Adipocyte (in vitro differentiated cells): Measurements from ENCODE around the gene IRF6.
A peak's percentile ranks its signal among the peaks of the same experiment; 100 is the strongest.

Experiments used
- DNase-seq: peaks from one replicate; pipeline ENCODE4 v3.0.0-alpha.2; 2015; ENCODE audit warnings: low read depth
- H3K27me3 ChIP-seq: replicated peaks from 2 replicates; pipeline ENCODE4 v1.7.0; 2013; ENCODE audit warnings: mild to moderate bottlenecking, low read length, moderate library complexity; ENCODE audit not compliant: control insufficient read depth, insufficient read depth
- H3K36me3 ChIP-seq: 2 replicates; pipeline ENCODE4 v1.7.0; 2013; ENCODE audit warnings: low read length, mild to moderate bottlenecking, moderate library complexity; ENCODE audit not compliant: control insufficient read depth, insufficient read depth, severe bottlenecking
- H3K4me1 ChIP-seq: 2 replicates; pipeline ENCODE4 v1.7.0; 2013; ENCODE audit warnings: mild to moderate bottlenecking, low read length, moderate library complexity; ENCODE audit not compliant: control insufficient read depth, insufficient read depth
- H3K4me3 ChIP-seq: 2 replicates; pipeline ENCODE4 v1.7.0; 2013; ENCODE audit warnings: mild to moderate bottlenecking, low read length, moderate library complexity
- H3K9ac ChIP-seq: 2 replicates; pipeline ENCODE4 v1.7.0; 2013; ENCODE audit warnings: mild to moderate bottlenecking, low read length, moderate library complexity
- H3K9me3 ChIP-seq: 2 replicates; pipeline ENCODE4 v1.7.0; 2013; ENCODE audit warnings: mild to moderate bottlenecking, low read length, moderate library complexity; ENCODE audit not compliant: control insufficient read depth

Gene IRF6

DNA sequence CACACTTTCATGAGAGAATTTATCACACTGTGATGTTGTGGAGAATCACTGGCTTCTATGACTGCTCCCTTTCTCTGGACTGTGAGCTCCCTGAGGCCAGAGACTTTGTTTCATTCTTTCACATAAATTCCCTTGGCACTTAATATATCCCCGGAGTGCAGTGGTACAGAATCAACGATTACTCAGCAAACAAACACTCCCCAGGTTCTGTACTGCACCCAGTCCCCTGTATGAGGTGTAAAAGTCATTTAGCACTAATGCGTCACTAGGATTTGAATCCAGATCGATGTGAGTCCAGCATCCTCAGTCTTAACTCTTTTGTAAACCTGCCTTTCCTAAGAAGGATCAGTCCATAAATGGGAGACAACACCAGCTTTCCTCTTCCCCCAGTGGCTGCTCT, 15.0 kb upstream of the IRF6 start:
- H3K4me1 ChIP-seq, result peaks cover 23% of the 10 kb centered on the region
- H3K9ac ChIP-seq, result no peak overlapping the region
- DNase-seq, result no peak
- H3K4me3 ChIP-seq, result no peak overlapping the region
- H3K9me3 ChIP-seq, result no peaks in the 10 kb centered on the region
- no peaks in the 10 kb centered on the region for H3K27me3 ChIP-seq
- no peaks in the 10 kb centered on the region for H3K36me3 ChIP-seq

GRCh38 chr1:209819058-209819457, 13.1 kb upstream of the IRF6 start:
- no peak overlapping the region for H3K4me3 ChIP-seq
- H3K9ac ChIP-seq, result no peak overlapping the region
- DNase-seq, result no peak
- H3K4me1 ChIP-seq, result peaks cover 29% of the 10 kb centered on the region
- H3K9me3 ChIP-seq, result no peaks in the 10 kb centered on the region
- H3K27me3 ChIP-seq, result no peaks in the 10 kb centered on the region
- H3K36me3 ChIP-seq, result no peaks in the 10 kb centered on the region

DNA sequence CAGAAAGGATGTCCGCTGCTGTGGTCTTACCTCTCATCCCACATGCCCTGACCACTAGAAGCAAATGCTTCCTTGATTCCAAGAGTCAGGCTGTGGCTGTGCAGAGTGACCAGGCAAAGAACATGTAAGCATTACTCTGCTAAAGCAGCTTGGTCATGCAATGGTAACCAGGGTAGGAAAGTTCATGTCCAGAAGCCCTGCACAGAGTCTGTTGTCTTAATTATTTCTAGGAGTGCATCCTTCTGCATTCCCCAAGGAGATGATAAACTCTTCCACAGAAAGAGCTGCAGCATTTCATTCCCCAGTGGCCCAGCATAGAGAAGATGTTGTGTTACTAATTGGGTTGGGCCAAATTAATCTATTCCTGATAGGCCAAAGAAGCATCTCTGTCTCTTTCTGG, 11.7 kb upstream of the IRF6 start:
- H3K36me3 ChIP-seq, result no peaks in the 10 kb centered on the region
- peaks cover 20% of the 10 kb centered on the region for H3K4me1 ChIP-seq
- H3K27me3 ChIP-seq, result no peaks in the 10 kb centered on the region
- no peak overlapping the region for H3K9ac ChIP-seq
- no peaks in the 10 kb centered on the region for H3K9me3 ChIP-seq
- H3K4me3 ChIP-seq, result no peak overlapping the region
- DNase-seq, result no peak

DNA sequence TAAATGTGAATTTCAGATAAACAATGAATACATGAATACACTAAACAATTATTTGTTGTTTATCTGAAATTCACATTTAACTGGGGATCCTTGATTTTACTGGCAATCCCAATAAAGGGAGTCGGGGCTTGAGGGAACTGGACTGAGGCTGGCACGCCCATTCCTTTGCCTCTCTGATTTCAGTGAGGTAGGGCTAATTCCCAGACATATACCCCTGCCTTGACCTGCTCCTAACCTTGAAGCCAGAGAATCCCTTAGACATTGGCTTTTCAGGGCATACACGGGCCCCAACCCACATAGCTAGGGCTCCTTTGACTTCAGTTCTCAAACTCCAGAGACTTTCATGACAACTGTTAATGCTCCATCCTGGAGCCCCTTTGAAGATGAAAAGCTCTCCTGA, 11.0 kb upstream of the IRF6 start:
- no peak overlapping the region for H3K4me3 ChIP-seq
- H3K9ac ChIP-seq, result no peak overlapping the region
- H3K9me3 ChIP-seq, result no peaks in the 10 kb centered on the region
- no peak for DNase-seq
- no peaks in the 10 kb centered on the region for H3K36me3 ChIP-seq
- H3K27me3 ChIP-seq, result no peaks in the 10 kb centered on the region
- H3K4me1 ChIP-seq, result peaks cover 19% of the 10 kb centered on the region

DNA sequence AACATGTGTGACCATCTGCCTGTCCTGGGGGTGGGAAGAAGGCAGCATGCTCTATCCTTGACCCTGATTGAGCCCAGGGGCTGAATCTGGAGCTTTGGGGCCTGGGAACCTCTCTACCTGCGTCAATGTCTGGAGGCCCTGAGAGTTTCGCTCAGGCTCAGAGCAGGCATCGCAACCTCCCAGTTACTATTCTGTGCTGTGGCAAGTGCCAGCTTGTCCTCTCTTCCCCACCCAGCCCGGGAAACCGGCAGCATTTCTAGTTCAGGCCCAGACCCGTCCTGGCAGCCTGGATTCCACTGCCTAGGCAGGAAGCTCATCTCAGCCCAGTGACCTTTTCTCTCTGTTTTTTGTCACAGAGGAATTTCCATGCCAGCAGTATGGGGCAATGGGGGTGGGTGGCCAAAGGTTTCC, 10.0 kb upstream of the IRF6 start:
- no peak overlapping the region for H3K4me3 ChIP-seq
- DNase-seq, result no peak
- H3K36me3 ChIP-seq, result no peaks in the 10 kb centered on the region
- no peaks in the 10 kb centered on the region for H3K27me3 ChIP-seq
- H3K9me3 ChIP-seq, result no peaks in the 10 kb centered on the region
- peak overlapping the region; percentile 34 for H3K9ac ChIP-seq
- peaks cover 19% of the 10 kb centered on the region for H3K4me1 ChIP-seq

DNA sequence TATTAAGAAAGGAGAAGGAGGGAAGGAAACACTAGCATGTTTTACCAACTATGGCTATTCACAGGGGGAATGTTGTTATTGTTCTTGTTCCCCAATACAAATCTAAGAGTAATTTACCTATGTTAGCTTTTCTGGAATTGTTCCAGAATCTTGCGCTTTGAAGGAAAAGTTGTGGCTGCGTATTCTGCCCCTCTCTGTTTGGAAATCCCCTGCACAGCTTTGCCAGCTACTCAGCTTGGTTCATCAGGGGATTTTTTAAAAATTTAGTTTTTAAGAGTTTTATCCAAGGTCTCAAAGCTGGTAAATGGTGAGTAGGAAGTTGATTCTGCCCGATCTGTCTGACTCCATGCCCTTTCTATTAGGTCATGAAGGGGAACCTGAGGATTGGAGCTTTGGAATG, 9.5 kb upstream of the IRF6 start:
- H3K4me1 ChIP-seq, result peaks cover 19% of the 10 kb centered on the region
- H3K4me3 ChIP-seq, result no peak overlapping the region
- no peaks in the 10 kb centered on the region for H3K36me3 ChIP-seq
- DNase-seq, result no peak
- H3K9me3 ChIP-seq, result no peaks in the 10 kb centered on the region
- no peaks in the 10 kb centered on the region for H3K27me3 ChIP-seq
- H3K9ac ChIP-seq, result no peak overlapping the region

DNA sequence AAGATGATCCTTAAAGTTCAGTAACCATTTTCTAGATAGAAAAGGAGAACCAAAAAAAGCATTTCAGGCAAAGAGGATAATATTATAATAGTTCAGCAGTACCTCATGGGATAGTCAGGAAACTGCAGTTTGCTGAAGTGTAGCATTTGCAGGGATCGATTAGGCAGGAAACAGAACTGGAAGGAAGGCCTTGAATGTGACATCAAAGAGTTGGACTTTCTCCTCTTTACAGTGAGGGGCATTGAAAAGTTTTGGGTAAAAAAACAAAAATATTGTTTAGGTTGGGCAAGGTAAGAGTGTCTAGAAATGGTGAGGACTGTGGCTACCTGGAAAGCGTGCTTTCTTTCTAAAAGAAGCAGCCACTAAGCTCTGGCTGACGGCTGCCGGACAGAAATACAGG, 8.0 kb upstream of the IRF6 start:
- Histone ChIP-seq H3K27me3 (no peaks in the 10 kb centered on the region), H3K9ac (no peak overlapping the region), H3K36me3 (no peaks in the 10 kb centered on the region), H3K4me3 (no peak overlapping the region), H3K4me1 (peaks cover 15% of the 10 kb centered on the region), H3K9me3 (no peaks in the 10 kb centered on the region)
- DNase-seq, result no peak

DNA sequence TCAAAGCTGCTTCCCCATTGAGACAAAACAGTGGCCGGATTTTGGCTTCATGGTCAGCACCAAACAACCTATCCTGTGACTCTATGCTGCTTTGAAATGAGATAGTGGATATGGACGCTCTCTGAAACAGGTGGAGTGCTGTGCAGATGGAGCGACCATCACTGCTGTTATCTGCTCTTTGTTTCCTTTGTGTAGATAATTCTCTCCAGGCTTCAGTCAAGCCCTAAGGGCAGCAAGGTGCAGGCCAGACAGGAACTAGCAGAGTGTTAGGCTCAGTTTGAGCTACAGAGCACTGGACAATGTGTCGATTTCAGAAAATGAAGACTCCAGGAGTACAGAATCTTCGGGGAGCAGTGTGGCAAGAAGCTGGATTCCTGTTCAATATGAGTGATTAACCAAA, 4.8 kb upstream of the IRF6 start:
- Histone ChIP-seq H3K27me3 (no peaks in the 10 kb centered on the region), H3K36me3 (no peaks in the 10 kb centered on the region), H3K9me3 (no peaks in the 10 kb centered on the region), H3K4me1 (peaks cover 26% of the 10 kb centered on the region), H3K4me3 (no peak overlapping the region), H3K9ac (no peak overlapping the region)
- DNase-seq, result no peak

- H3K36me3 ChIP-seq, result no peaks in the 10 kb centered on the region
- H3K9ac ChIP-seq, result no peak overlapping the region
- DNase-seq, result no peak
- no peak overlapping the region for H3K4me3 ChIP-seq
- H3K9me3 ChIP-seq, result no peaks in the 10 kb centered on the region
- H3K4me1 ChIP-seq, result peaks cover 23% of the 10 kb centered on the region
- H3K27me3 ChIP-seq, result no peaks in the 10 kb centered on the region
Observed at GRCh38 chr1:209809611-209810010, 3.7 kb upstream of the IRF6 start.

DNA sequence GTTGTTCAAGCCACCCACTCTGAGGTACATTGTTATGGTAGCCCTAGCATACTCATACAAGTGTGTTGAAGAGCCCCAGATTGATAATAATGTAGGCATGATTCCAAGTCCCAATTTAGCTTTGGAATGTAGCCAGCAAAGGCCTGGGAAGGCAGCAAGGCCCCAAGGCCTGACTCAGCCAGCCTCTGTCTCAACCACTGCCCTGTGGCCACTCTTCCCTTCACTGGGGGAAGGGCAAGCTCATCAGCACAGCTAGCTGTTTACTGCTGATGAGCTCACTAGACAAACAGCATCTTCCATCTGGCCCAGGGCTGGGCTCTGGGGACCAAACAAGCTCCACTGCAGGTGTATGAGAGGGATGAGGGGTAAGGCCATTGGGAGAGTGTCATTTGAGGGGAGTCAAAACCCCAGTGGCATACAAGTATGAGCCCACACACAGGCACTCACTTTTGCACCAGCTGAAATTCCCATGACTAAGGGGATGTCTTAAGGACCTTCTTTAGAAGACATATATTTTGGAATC, 2.2 kb upstream of the IRF6 start:
- H3K27me3 ChIP-seq, result no peaks in the 10 kb centered on the region
- no peak overlapping the region for H3K4me3 ChIP-seq
- DNase-seq, result peak; percentile 83
- no peak overlapping the region for H3K9ac ChIP-seq
- H3K9me3 ChIP-seq, result no peaks in the 10 kb centered on the region
- no peaks in the 10 kb centered on the region for H3K36me3 ChIP-seq
- H3K4me1 ChIP-seq, result peaks cover 23% of the 10 kb centered on the region

GRCh38 chr1:209807509-209807908, 1.6 kb upstream of the IRF6 start:
- DNase-seq, result no peak
- Histone ChIP-seq H3K27me3 (no peaks in the 10 kb centered on the region), H3K36me3 (no peaks in the 10 kb centered on the region), H3K9ac (no peak overlapping the region), H3K4me3 (no peak overlapping the region), H3K9me3 (no peaks in the 10 kb centered on the region), H3K4me1 (peaks cover 23% of the 10 kb centered on the region)

DNA sequence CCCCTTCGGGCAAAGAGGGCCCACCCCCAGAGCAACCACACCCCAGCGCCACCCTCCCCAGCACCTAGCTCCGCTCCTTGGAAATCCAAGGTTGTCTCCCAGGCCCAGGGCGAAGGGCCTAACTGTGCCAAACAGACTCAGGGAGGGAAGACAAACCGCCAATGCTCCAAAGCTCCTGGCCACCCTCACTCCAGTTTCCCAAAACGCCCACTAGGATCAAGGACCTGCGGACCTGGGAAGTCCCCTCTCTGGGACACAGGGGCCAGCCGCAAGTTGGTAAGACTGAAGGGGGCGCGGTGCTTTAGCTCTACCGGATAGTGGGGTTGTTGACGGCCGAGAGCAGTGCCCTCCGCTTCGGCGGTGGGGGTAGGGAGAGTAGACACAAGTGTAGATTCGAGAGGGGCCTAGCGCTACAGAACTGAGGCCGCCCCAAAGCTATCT, 581 bp downstream of the IRF6 start:
- DNase-seq, result peak; percentile 35
- H3K4me3 ChIP-seq, result no peak overlapping the region
- H3K9me3 ChIP-seq, result no peaks in the 10 kb centered on the region

More for the DNA sequence above, 581 bp downstream of the IRF6 start:
- Histone ChIP-seq H3K4me1 (peaks cover 33% of the 10 kb centered on the region), H3K9ac (no peak overlapping the region), H3K27me3 (no peaks in the 10 kb centered on the region), H3K36me3 (no peaks in the 10 kb centered on the region)
